HCT116 (cell line): ENCODE results near the gene SCPEP1. TPM values are rescaled to one million over a fixed set of nuclear protein-coding genes. Genes with fewer than 3 reads are reported as not detected.

Experiments
- ATAC-seq: fragments of 200-7000 bp; cut with Tn5 transposase; 2 replicates; pipeline ENCODE4 v1.9.1; 2020; ENCODE audit warnings: mild to moderate bottlenecking, moderate library complexity
- BruUV-seq: library from RNA; stranded (reverse); fragments of 400-500 nt; replicated peaks from 2 replicates; lab custom pipeline; 2021; lab: Mats Ljungman, UMichigan
- CTCF ChIA-PET: fragments of 300-600 bp; sonication (Branson Sonifier 250); formaldehyde crosslinking; loops from one replicate; lab custom pipeline; 2021; ENCODE audit warnings: antibody characterized with exemption; lab: Charles Lee
- POLR2A ChIA-PET: fragments of 300-600, 350-600 bp; sonication (Branson Sonifier 250); formaldehyde crosslinking; loops from one replicate; lab custom pipeline; 2021; ENCODE audit warnings: antibody characterized with exemption; lab: Charles Lee
- RAD21 ChIA-PET, 2 experiments: fragments of 300-600 bp; sonication (Branson Sonifier 250); formaldehyde crosslinking; loops; one replicate each; lab custom pipeline; 2023; ENCODE audit warnings: low total read pairs in 2 of 2; ENCODE audit not compliant: uncharacterized antibody in 2 of 2, unreplicated experiment in 2 of 2, low non-redundant PET in 1 of 2; lab: Charles Lee
- DNase-seq: peaks from one replicate; pipeline ENCODE4 v3.0.0-alpha.2; 2010; ENCODE audit warnings: low read depth, low spot score
- H2AFZ ChIP-seq: fragments of 200-600 bp; shearing (Covaris generic), sonication (generic); 2 replicates; pipeline ENCODE4 v1.6.1; 2017; ENCODE audit warnings: low read depth, mixed run types, mixed read lengths, antibody characterized with exemption, low read length; ENCODE audit not compliant: poor library complexity, severe bottlenecking
- H3K27ac ChIP-seq: 2 replicates; pipeline ENCODE4 v1.5.1; 2012; ENCODE audit warnings: low read depth, low read length
- H3K27me3 ChIP-seq: fragments of 200-600 bp; sonication (generic); 2 replicates; pipeline ENCODE4 v1.6.1; 2016; ENCODE audit warnings: mixed run types, low read length, mixed read lengths; ENCODE audit not compliant: insufficient read depth
- H3K36me3 ChIP-seq, 2 experiments: fragments of 200-500 bp in 1 of 2; fragments of 200-600 bp in 1 of 2; sonication (Bioruptor generic) in 1 of 2; sonication (generic) in 1 of 2; 2 replicates each; pipeline versions ENCODE4 v1.5.1 to v1.6.1; 2014 to 2016; ENCODE audit warnings: low read length in 2 of 2, inconsistent platforms in 1 of 2, mixed read lengths in 1 of 2, mixed run types in 1 of 2; ENCODE audit not compliant: insufficient read depth in 2 of 2, control insufficient read depth in 1 of 2
- H3K4me1 ChIP-seq, 2 experiments: fragments of 200-600 bp in 1 of 2; sonication (generic) in 1 of 2; 2 replicates each; pipeline versions ENCODE4 v1.5.1 to v1.6.1; 2012 to 2017; ENCODE audit warnings: low read length in 2 of 2, inconsistent platforms in 1 of 2, mild to moderate bottlenecking in 1 of 2, mixed read lengths in 1 of 2, mixed run types in 1 of 2, moderate library complexity in 1 of 2; ENCODE audit not compliant: insufficient read depth in 2 of 2, control insufficient read depth in 1 of 2
- H3K4me2 ChIP-seq: fragments of 200-600 bp; sonication (generic); 2 replicates; pipeline ENCODE4 v1.6.1; 2017; ENCODE audit warnings: mixed run types, low read length, mixed read lengths
- H3K4me3 ChIP-seq, 2 experiments: fragments of 200-600 bp in 1 of 2; sonication (generic) in 1 of 2; replicated peaks in 1 of 2; 2 replicates each; pipeline ENCODE4 v1.5.1; 2011 to 2016; ENCODE audit warnings: low read length in 2 of 2, control low read depth in 1 of 2, low read depth in 1 of 2, mild to moderate bottlenecking in 1 of 2, mixed read lengths in 1 of 2, mixed run types in 1 of 2
- H3K79me2 ChIP-seq: fragments of 200-600 bp; sonication (generic); 2 replicates; pipeline ENCODE4 v1.6.1; 2017; ENCODE audit warnings: mild to moderate bottlenecking, mixed run types, low read length, moderate library complexity, mixed read lengths; ENCODE audit not compliant: insufficient read depth
- H3K9ac ChIP-seq: fragments of 200-600 bp; sonication (generic); 2 replicates; pipeline ENCODE4 v1.6.1; 2016; ENCODE audit warnings: low read length, mixed read lengths
- H3K9me2 ChIP-seq: fragments of 200-600 bp; sonication (generic), shearing (Covaris generic); 2 replicates; pipeline ENCODE4 v1.6.1; 2017; ENCODE audit warnings: mixed run types, mild to moderate bottlenecking, moderate library complexity; ENCODE audit not compliant: insufficient read depth
- H3K9me3 ChIP-seq, 2 experiments: fragments of 200-500 bp in 1 of 2; fragments of 200-600 bp in 1 of 2; sonication (Bioruptor generic) in 1 of 2; sonication (generic) in 1 of 2; 2 replicates each; pipeline ENCODE4 v1.6.1; 2014 to 2017; ENCODE audit warnings: low read length in 2 of 2, mixed read lengths in 2 of 2, inconsistent platforms in 1 of 2, low read depth in 1 of 2, mild to moderate bottlenecking in 1 of 2, mixed run types in 1 of 2, moderate library complexity in 1 of 2; ENCODE audit not compliant: control insufficient read depth in 1 of 2, insufficient read depth in 1 of 2
- H4K20me1 ChIP-seq: fragments of 200-600 bp; sonication (generic), shearing (Covaris generic); 2 replicates; pipeline ENCODE4 v1.6.1; 2017; ENCODE audit warnings: mixed run types, mild to moderate bottlenecking, moderate library complexity; ENCODE audit not compliant: insufficient read depth
- ATF3 ChIP-seq: IDR thresholded peaks from 2 replicates; pipeline ENCODE4 v1.6.1; 2012
- CBX3 ChIP-seq: IDR thresholded peaks from 2 replicates; pipeline ENCODE4 v1.6.1; 2012; ENCODE audit warnings: low read depth
- CEBPB ChIP-seq: IDR thresholded peaks from 2 replicates; pipeline ENCODE4 v1.6.1; 2012; ENCODE audit warnings: low read depth
- EGR1 ChIP-seq: IDR thresholded peaks from 2 replicates; pipeline ENCODE4 v1.6.1; 2012; ENCODE audit warnings: low read depth
- ELF1 ChIP-seq: IDR thresholded peaks from 2 replicates; pipeline ENCODE4 v1.6.1; 2012; ENCODE audit warnings: low read depth, borderline replicate concordance
- EZH2phosphoT487 ChIP-seq: fragments of 200-600 bp; IDR thresholded peaks from 2 replicates; pipeline ENCODE4 v1.6.1; 2018; ENCODE audit warnings: antibody characterized with exemption, borderline replicate concordance
- FOSL1 ChIP-seq: IDR thresholded peaks from 2 replicates; pipeline ENCODE4 v1.6.1; 2012; ENCODE audit warnings: low read depth
- POLR2AphosphoS5 ChIP-seq: IDR thresholded peaks from 2 replicates; pipeline ENCODE4 v1.6.1; 2011; ENCODE audit warnings: mild to moderate bottlenecking, low read depth, low read length, moderate library complexity
- SIN3A ChIP-seq: IDR thresholded peaks from 2 replicates; pipeline ENCODE4 v1.6.1; 2012; ENCODE audit warnings: low read depth
- SRF ChIP-seq: IDR thresholded peaks from 2 replicates; pipeline ENCODE4 v1.6.1; 2012; ENCODE audit warnings: low read depth
- ZBTB33 ChIP-seq: IDR thresholded peaks from 2 replicates; pipeline ENCODE4 v1.6.1; 2011; ENCODE audit warnings: mild to moderate bottlenecking, low read length, moderate library complexity; ENCODE audit not compliant: insufficient replicate concordance; ENCODE audit errors: extremely low read depth
- intact Hi-C: fragments of 100-400 bp; cut with micrococcal nuclease; formaldehyde crosslinking; loops from 2 replicates; pipeline ENCODE4 v1.10.0; 2022
- total RNA-seq: library from RNA; stranded (reverse); gene quantifications from one replicate; pipeline ENCODE4 v1.2.1, GENCODE V29; 2021; ENCODE audit not compliant: unreplicated experiment
- TF ChIP-seq, protein P1 (sequence below): IDR thresholded peaks from 2 replicates; pipeline ENCODE4 v1.6.1; 2012

SCPEP1 gene
- total RNA-seq, 1 experiment from 2014 or later, result 28.3 TPM

DNA sequence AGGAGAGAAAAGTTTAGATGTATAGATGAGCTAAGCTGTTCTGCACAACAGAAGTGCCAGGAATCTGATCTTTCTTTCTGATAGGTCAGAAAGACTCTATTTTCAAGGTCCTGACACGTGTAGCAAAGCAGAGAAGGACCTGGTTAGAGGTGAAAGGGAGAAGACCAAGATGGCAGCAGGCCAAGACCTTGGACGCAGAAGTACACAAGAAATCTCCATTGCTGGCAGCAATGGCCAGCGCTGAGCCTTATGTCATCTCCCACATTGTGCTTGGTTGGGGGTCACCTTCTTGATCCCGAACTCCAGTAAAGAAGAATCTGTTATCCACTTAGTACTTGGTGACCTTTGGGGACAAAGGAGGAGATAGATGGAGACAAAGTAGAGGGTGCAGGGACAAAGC, 65.3 kb downstream of the SCPEP1 start (continued):
- TF ChIP-seq ZBTB33 (no peak), ELF1 (no peak), FOSL1 (no peak), EGR1 (no peak), ATF3 (no peak), SIN3A (no peak), EZH2phosphoT487 (no peak)
- TF ChIP-seq, protein P1, sequence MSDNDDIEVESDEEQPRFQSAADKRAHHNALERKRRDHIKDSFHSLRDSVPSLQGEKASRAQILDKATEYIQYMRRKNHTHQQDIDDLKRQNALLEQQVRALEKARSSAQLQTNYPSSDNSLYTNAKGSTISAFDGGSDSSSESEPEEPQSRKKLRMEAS, result no peak
- TF ChIP-seq, all 23 proteins: peak for 0

DNA sequence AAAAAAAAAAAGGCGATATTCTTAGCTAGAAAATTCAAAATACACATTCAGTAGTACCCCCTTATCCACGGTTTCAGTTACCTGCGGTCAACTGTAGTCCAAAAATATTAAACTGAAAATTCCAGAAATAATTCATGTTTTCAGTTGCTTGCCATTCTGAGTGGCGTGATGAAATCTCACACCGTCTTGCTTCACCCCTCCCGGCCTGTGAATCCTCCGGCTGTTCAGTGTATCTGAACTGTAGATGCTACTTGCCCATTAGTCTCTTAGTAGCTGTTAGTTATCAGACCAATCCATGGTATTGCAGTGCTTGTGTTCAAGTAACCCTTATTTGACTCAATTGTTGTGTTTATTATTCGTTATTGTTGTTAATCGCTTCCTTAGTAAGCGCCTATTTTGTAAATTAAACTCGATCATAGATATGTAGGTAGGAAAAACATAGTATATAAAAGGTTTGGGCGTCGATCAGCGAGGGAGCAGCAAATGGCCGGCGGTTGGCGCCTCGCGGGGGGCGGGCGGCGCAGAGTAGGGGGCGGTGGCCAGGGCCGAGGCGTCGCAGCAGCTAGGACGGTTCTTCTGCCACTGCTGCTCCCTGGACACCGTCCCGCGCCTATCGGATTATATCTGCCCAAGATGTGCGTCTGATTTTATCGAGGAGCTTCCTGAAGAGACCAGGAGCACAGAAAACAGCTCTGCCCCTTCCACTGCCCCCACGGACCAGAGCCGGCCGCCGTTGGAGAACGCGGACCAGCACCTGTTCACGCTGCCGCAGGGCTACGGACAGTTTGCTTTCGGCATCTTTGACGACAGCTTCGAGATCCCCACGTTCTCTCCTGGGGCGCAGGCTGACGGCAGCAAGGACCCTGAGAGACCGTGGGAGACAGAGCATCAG, 67.3 kb downstream of the SCPEP1 start:
- ChIA-PET RAD21 (no interaction called here), CTCF (no interaction called here), POLR2A (no interaction called here)
- Histone ChIP-seq H3K4me2 (no peak overlapping the region), H3K27ac (no peak overlapping the region), H3K79me2 (no peaks in the 10 kb centered on the region), H3K9ac (no peak overlapping the region), H3K36me3 (no peaks in the 10 kb centered on the region), H3K4me3 (no peak overlapping the region), H3K4me1 (no peaks in the 10 kb centered on the region), H3K9me2 (no peaks in the 10 kb centered on the region), H3K27me3 (peaks cover 6% of the 10 kb centered on the region; the same call in 1 of the 2 replicates), H2AFZ (no peak overlapping the region), H3K9me3 (no peaks in the 10 kb centered on the region), H4K20me1 (no peaks in the 10 kb centered on the region)
- no TSS peak for BruUV-seq
- DNase-seq (no peak), ATAC-seq (no peak)
- intact Hi-C loops, result no loop called here
- TF ChIP-seq POLR2AphosphoS5, result no peak
- TF ChIP-seq CBX3, result no peak
- no peak for TF ChIP-seq SRF
- TF ChIP-seq CEBPB, result no peak
